ENCODE data around the gene ASB4.

Gene ASB4

DNA sequence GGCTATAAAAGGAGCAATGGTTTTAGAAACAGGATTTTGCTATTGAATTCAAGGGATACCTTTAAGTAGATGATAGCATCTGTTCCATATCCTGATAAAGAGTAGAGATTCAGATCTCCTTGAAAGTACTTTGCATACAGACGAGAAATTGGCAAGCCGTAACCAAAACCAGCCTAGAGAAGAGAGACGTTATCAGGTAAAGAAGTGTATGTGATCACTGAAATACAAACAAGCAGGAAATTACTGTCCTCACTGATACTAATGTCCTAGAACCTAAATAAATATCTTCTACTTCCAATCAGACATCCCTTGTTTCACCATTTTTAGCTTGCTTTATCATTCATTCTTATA lies 101.2 kb downstream of the ASB4 start:
- TF ChIP-seq, protein P1, sequence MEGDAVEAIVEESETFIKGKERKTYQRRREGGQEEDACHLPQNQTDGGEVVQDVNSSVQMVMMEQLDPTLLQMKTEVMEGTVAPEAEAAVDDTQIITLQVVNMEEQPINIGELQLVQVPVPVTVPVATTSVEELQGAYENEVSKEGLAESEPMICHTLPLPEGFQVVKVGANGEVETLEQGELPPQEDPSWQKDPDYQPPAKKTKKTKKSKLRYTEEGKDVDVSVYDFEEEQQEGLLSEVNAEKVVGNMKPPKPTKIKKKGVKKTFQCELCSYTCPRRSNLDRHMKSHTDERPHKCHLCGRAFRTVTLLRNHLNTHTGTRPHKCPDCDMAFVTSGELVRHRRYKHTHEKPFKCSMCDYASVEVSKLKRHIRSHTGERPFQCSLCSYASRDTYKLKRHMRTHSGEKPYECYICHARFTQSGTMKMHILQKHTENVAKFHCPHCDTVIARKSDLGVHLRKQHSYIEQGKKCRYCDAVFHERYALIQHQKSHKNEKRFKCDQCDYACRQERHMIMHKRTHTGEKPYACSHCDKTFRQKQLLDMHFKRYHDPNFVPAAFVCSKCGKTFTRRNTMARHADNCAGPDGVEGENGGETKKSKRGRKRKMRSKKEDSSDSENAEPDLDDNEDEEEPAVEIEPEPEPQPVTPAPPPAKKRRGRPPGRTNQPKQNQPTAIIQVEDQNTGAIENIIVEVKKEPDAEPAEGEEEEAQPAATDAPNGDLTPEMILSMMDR (IDR thresholded peaks at IDR 0.05; ENCODE audit: low read depth, low read length, missing control alignments), result no peak
- H3K4me3 ChIP-seq (ENCODE audit: low read depth, low read length), result no peak overlapping the region
- DNase-seq (ENCODE audit: low read depth), result no peak

DNA sequence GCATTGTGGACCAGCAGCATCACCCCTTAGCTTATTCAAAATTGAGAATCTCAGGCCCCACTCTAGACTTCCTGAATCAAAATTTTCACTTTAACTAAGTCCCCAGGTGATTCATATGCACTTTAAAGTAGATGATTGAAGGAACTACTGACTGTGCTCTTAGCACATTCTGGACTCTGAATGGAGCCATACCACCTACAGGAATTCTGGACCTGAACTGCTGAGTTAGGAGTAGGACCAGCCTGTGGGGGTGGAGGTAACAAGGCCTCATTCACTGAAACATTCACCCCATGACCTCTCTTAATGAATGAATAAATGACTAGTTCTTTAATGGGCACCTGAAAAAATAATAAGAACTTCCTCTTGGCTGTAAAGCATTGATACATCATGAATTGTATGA lies 103.3 kb downstream of the ASB4 start:
- no peak overlapping the region for H3K4me3 ChIP-seq (ENCODE audit: low read depth, low read length)
- TF ChIP-seq, protein P1 (IDR thresholded peaks at IDR 0.05; ENCODE audit: low read depth, low read length, missing control alignments), result no peak
- no peak for DNase-seq (ENCODE audit: low read depth)

DNA sequence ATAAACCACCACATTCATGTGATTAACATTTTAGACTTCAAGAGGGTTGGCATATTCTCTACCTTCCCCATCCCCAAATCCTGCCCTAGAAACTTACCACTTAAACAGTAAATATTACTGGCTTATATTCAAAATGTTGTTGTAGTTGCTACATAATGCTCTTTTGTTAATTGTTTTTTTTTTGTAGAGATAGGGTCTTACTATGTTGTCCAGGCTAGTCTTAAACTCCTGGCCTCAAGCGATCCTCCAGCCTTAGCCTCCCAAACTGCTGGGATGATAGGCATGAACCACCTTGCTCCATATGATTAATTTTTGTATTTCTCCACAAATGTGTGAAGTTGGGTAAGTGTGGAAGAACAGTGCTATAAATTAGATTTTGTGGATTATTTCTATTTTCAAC lies 104.0 kb downstream of the ASB4 start:
- H3K4me3 ChIP-seq (ENCODE audit: low read depth, low read length), result no peak overlapping the region
- DNase-seq (ENCODE audit: low read depth), result no peak
- TF ChIP-seq, protein P1 (IDR thresholded peaks at IDR 0.05; ENCODE audit: low read depth, low read length, missing control alignments), result no peak

All from GM12864 (cell line).